A549 treated with DMSO at 1 μM for 4 hours (cell line): Measurements from ENCODE around the gene NUP153. TPM values are rescaled to one million over a fixed set of nuclear protein-coding genes. Genes with fewer than 3 reads are reported as not detected.

Experiments used
- total RNA-seq: library from RNA; stranded (reverse); fragments of 200-300 nt; extraction: Qiagen RNA extraction; gene quantifications from 5 replicates; pipeline ENCODE4 v1.2.3, GENCODE V29; 2022; ENCODE audit warnings: low read depth

The NUP153 gene
- 32.4 to 38.0 TPM (median 34.2 TPM) in 5 replicates for total RNA-seq

DNA sequence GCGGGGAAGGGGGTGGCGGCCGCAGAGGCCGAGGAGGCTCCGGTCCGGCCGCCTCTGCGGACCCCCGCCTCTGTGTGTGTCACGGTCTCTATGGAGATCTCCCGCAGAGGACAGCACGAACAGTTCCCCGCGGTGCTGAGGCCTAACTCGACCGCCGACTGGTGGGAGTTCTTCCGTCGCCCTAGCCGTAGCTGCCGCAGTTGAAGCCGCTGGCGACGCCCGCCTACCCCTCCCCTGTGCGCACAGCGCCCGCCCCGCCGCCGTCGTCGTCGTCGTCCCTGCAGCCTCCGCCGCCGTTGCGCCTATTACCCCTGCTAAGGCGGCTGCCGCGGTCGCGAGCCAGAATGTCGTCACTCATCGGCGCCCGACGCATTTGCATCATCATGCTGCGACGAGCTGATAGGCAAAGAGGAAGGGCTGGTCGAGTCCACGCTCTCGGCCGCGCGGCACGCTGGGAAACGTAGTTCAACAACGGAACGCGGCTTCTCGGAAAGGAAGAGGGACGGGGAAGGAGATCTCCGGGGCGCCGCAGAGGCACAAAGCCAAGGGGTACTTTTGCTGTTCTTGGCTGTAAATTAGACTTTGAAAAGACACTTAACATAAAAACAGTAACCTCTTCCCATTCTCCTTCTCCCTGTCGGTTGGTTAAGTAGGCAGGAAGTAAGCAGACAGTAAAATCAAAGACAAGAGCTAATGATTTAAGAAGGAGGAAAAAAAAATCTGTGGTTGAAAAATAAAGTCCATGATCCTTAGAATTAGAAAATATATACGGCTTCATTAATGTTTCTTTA lies at the start of gene NUP153:
NUP153 (minus strand) TSS at position 346 of the 791 bp plus-strand sequence. CDS start 538 bp downstream, outside the sequence.

DNA sequence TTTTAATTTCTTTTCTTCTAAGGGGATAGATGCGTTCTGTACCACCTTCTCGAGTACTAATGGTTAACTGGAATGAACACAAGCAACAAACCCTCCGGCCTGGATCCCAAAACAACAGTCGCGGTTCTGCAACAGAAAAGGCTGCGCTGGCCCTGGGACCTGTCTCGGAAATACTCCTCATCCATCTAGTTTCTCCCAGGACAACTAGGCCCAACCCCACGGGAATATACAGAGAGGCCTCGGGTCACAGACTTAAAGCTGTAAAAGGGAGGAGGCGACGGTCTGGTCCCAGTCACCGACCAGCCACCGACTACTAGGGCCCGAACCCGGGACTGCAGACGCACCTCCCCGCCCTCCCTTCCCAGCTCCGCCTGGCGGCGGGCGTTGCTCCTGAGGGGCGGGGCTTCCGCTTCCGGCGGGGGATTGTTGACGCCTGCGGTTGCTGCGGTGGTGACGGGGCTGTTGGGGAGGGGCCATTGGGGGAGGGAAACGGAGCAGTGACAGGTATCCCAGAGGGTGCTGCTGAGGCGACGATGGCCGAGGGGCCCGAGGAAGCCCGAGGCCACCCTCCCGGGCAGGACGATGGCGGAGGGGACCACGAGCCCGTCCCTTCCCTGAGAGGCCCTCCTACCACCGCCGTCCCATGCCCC lies 106.7 kb downstream of the NUP153 start, which contains the start of gene FAM8A1:
FAM8A1 (plus strand) TSS at position 426 of the 650 bp plus-strand sequence; CDS start at position 534, 108 bp downstream.

Other genes with a start within 250 kb of the NUP153 start
- 3.8 to 5.6 TPM (median 5.2 TPM) in 5 replicates for gene FAM8A1, start 106.6 kb downstream of the NUP153 start, total RNA-seq